HG03025 (cell line): ENCODE measurements around the gene CDH26.
A peak's percentile ranks its signal among the peaks of the same experiment; 100 is the strongest.
"Not testable (repeated sequence)": the region's sequence is repeated elsewhere in the genome, so short reads cannot be mapped to it uniquely, and the experiment has no call there.

ENCODE experiments used
- ATAC-seq: cut with Tn5 transposase; IDR thresholded peaks from one replicate; pipeline ENCODE4 v1.9.1; 2021; ENCODE audit warnings: mild to moderate bottlenecking, moderate library complexity; ENCODE audit not compliant: unreplicated experiment, low FRiP score

Gene CDH26

DNA sequence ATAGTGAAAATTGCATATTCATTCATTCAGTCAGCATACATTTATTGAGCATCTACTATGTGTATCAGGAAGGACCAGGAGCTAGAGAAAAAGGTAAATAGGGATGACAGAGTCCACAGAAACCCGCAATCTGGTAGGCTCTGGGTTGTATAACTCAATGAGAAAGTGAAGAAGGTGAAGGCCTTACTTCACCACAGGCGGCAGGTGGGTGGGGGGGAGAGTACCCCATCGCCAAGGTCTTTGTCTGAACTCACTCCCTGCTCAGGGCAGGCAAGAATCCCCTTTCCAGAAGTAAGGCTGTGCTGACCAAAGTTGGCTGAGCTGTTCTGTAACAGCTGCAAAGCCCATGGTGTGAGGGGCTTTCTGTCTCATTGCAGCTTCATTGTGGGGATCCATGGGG is 81.3 kb downstream of the CDH26 start:
- no peak for ATAC-seq

- no peak for ATAC-seq
These were observed 82.4 kb downstream of the CDH26 start for GRCh38 chr20:60040471-60041162.

- ATAC-seq = not testable (repeated sequence)
These were observed 83.4 kb downstream of the CDH26 start for GRCh38 chr20:60041436-60042165.

- ATAC-seq = no peak
These were observed 85.2 kb downstream of the CDH26 start for GRCh38 chr20:60043435-60043834.

DNA sequence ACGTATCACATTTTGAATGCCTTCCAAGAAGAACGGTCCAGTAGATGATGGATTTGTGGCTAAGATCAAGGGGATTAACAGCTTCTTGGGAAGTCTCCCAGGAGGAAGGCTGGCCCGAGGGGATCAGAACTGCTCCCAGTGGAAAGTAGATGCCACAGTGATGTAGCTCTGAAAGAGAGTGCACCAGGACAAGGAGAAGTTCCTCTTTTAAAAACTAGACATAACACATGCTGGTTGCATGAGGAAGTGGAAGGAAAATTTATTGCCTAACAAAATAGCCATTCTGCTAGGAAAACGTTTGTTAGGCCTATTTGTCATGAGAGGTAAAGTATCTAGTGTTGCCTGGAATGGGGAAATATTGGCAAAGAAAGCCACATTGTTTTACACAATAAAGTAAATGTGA is 87.8 kb downstream of the CDH26 start:
- no peak for ATAC-seq

GRCh38 chr20:60046436-60046835 is 88.2 kb downstream of the CDH26 start:
- no peak for ATAC-seq

DNA sequence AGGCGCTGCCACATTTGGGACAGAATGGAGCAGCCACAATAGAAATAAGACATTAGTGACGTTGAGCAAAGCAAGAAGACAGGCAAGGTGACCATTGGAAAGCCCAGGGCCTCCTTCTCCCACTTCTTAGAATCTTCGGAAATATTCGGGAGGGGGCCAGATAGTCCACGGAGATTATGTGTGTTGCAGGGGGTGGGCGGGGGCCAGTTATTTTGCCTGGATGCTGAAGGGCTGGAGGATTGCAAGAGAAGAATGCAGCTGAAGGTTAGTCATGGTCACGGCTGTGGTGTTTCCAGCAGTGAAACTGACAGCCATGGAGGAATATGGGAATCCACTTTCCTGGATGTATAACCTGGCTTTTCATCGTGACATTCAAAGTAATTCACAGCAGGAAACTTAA is 88.6 kb downstream of the CDH26 start:
- no peak for ATAC-seq

DNA sequence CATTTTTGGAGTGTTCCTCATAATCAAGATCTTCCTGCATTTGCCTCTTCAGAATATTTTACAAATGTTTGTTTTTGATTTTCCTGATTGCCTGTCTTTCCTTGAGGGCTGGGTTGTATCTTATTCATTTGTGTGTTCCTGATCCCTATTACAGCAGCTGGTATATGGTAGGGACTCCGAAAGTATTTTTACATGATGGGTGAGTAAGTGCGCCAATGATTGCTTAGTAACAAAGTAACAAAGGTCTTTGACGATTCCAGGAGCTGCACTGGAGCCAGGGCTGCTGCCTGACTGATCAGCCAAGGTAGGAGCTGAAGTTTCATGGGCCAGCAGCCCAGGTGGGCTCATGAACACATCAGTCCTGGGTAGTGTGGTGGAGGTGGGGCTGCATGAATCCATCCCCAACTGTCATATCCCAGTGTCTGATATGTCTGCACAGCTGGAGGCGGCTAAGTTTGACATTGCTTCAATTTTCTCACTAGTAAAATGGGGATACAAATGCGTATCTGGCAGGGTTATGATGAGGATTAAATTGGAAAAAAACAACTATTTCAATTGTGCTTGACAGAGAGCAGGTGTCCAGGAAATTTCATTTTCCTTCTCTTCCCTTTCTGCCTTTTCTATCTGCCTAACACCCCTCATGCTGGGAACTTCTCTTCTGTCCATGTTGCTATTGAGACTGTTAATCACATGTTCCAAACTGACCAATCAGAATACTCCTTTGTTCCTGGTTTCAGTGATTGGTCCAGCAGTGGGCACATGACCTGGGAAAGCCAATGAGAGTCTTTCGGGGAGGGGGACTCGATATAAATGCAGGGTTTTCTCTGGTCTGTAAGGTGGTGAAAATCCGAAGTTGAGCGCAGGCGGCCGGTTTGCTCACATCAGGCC is 90.7 kb downstream of the CDH26 start:
- no peak for ATAC-seq

- no peak for ATAC-seq
These were observed 91.4 kb downstream of the CDH26 start for GRCh38 chr20:60049601-60050000.

- ATAC-seq = no peak
These were observed 92.1 kb downstream of the CDH26 start for GRCh38 chr20:60050193-60050947.

GRCh38 chr20:60051911-60052310 is 93.7 kb downstream of the CDH26 start:
- ATAC-seq = no peak

GRCh38 chr20:60052322-60052721 is 94.1 kb downstream of the CDH26 start:
- no peak for ATAC-seq

- no peak for ATAC-seq
These were observed 95.0 kb downstream of the CDH26 start for GRCh38 chr20:60053125-60053817.

DNA sequence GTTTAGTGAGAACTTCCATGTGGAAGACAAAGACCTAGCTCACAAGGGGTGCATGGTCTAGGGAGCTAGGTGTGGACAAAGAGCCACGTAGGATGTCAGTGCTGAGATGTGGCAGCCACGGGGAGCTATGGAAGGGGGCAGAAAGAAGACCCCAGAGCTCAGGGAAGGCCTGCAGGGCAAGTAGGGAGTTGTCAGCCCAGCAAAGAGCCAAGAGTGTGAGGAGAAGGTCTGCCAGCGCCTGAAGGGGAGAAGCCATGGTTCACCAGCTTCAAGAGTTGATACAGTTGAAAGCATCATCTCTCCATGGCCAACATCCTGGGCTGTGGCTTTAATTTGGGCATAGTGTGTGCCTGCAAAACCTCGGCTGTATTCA is 95.6 kb downstream of the CDH26 start:
- no peak for ATAC-seq

- no peak for ATAC-seq
These were observed 96.8 kb downstream of the CDH26 start for GRCh38 chr20:60054716-60055634.

DNA sequence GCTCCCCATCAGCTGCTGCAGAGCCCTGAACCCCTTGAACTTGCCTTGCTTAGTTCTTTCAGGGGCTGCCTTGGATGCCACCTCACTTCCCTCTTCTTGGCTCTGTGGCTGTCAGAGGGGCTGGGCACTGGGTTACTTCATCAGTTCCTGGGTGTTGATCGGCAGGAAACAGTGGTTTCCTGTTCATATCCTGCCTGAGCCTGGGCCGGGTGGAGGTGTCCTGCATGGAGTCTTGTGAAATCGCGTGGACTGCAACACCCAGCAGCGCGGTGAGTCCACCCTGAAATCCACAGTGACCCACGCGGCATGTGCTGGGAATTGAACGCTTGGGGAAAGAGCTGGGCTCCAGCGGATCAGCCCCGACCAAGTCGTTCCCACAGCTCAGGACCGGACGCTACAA is 97.5 kb downstream of the CDH26 start:
- ATAC-seq = no peak

DNA sequence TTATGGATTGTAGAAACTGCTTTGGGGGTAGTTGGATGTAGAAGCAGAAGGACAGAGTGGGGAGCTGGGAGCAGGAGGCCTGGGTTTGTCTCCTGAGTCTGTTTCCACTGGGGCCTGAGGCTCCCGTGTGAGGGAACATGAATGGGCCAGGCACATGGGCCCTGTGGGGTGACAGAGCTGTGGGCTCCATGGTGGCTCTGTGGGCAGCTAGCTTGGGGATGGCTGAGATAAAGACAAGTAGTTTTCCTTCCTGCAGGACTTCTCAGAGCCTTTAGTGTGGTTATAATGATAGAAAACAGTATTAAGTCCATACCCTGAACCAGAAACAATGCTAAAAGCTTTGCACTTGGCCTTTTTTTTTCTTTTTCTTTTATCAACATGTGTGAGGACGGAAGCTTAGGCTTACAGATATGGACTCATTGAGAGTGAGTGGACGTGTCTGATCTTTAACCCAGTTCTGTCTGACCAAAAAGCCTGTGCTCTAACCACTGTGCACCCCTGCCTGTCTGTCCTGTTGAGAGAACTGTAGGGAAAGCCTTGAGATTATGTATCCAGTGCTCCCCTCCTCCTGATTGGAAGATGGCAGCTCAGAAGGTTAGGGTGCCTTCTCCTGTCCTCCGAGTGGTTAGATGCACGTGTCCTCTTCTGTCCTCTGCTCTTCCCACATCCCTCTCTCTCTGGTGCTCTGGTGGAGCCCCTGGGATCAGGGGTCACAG is 98.3 kb downstream of the CDH26 start:
- no peak for ATAC-seq

DNA sequence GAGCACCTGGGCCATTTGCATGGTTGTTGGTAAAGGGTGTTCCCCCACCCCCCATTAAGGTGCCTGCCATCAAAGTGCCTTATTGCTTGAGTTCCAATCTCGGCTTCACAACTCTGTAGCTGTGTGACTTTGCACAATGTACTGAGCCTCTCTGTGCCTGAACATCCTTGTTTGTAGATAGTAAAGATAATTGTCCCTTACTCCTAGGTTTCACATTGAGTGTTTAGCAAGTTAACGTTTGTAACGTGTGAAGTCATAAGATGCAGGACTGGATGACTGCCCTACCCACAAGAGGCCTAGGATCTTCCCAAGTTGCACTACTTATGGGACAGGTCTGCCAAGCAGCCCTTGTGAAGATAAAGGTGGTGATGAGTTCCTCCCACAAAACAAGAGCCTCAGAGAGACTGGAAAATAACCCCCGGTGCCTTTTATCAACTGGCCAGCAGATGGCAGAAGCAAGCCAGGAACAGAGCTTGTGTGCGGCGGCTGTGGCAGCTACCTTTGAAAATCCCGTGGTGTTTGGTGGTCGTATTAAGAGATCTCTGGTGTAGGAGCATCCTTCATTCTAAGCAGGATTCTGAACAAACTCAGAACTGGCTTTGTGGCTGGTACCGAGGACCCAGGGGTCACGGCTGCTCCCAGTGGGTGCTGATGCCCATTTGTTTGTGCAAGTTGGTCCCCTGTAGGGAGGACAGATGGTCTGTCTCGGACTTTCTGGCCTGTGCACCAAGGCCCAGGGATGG is 99.1 kb downstream of the CDH26 start:
- ATAC-seq = peak; percentile 58
